Measurements from ENCODE around the gene BDNF. TPM values are rescaled to one million over a fixed set of nuclear protein-coding genes. Genes with fewer than 3 reads are reported as not detected.

The BDNF gene
- total RNA-seq, 1 experiment from 2014 or later: 4.8 TPM

DNA sequence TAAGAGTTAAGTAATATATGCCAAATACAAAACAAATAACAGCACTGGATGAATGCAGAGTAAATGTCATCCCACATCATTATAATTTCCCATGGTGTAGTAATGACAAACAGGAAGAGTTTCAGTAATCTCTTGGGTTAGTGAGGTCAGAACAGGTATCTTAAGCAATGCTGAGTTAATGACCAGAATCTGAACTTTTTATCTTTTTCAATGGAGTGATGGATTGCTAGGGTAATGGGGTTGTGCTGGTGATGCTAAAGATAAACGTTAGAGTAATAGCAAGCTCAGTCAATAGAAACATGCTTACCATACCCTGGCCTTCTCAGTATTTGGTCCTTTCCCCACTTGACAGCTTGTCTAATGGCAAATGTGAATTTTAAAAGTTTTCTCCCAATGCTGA is 11.5 kb upstream of the BDNF start (continued):
- TF ChIP-seq, protein P1, sequence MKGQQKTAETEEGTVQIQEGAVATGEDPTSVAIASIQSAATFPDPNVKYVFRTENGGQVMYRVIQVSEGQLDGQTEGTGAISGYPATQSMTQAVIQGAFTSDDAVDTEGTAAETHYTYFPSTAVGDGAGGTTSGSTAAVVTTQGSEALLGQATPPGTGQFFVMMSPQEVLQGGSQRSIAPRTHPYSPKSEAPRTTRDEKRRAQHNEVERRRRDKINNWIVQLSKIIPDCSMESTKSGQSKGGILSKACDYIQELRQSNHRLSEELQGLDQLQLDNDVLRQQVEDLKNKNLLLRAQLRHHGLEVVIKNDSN (CRISPR knock-in tag; IDR thresholded peaks at IDR 0.05): no peak
- no peak for TF ChIP-seq FOXP1 (CRISPR knock-in tag; IDR thresholded peaks at IDR 0.05; ENCODE audit: borderline replicate concordance)

DNA sequence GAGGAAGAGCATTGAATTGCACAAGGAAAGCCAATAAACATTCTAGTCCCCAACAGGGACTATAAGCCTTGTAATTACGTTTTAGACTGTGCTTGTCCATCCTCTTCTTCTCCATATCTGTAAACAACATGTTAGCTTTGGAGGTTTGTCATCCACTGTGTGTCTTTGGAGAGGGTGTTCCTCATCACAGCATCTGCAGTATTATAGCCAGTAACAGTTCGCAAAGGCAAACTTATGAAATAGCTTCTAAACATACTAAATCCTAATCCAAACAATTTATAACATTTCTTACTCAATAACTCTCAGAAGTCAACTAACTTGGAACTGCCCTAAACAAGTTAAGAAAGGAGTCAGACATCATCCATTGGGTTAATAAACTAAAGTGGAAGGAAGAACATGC is 10.3 kb upstream of the BDNF start:
- H3K4me3 Mint-ChIP-seq: no peak overlapping the region
- H3K4me1 Mint-ChIP-seq: peaks cover 6% of the 10 kb centered on the region
- DNase-seq (ENCODE audit: low spot score) (no peak), ATAC-seq (no peak)
- H3K36me3 Mint-ChIP-seq: no peaks in the 10 kb centered on the region
- H3K27me3 Mint-ChIP-seq (ENCODE audit: low read depth): peaks cover 37% of the 10 kb centered on the region
- ChIA-PET CTCF (interaction anchor here (1.2 to 1.4 kb wide), 2 partner anchors 10 kb away, joined by 3 to 7 read pairs; partner anchors contain the start of gene BDNF), POLR2A (no interaction called here)
- no peak overlapping the region for H3K27ac Mint-ChIP-seq
- H3K9me3 Mint-ChIP-seq: no peaks in the 10 kb centered on the region
- TF ChIP-seq ATF1 (CRISPR knock-in tag; IDR thresholded peaks at IDR 0.05) (no peak), ZNF671 (CRISPR knock-in tag; IDR thresholded peaks at IDR 0.05) (no peak), JAZF1 (CRISPR knock-in tag; IDR thresholded peaks at IDR 0.05) (no peak), ZNF423 (CRISPR knock-in tag; IDR thresholded peaks at IDR 0.05) (no peak), SOX15 (CRISPR knock-in tag; IDR thresholded peaks at IDR 0.05) (no peak), GRHL2 (CRISPR knock-in tag; IDR thresholded peaks at IDR 0.05; ENCODE audit: insufficient replicate concordance, severe bottlenecking) (no peak), ZNF317 (CRISPR knock-in tag; IDR thresholded peaks at IDR 0.05; ENCODE audit: borderline replicate concordance, low read depth) (no peak), RELA (CRISPR knock-in tag; IDR thresholded peaks at IDR 0.05; ENCODE audit: borderline replicate concordance) (no peak), TEAD4 (CRISPR knock-in tag; IDR thresholded peaks at IDR 0.05) (no peak), ZNF263 (CRISPR knock-in tag; IDR thresholded peaks at IDR 0.05; ENCODE audit: low read depth) (no peak), MXD4 (CRISPR knock-in tag; IDR thresholded peaks at IDR 0.05; ENCODE audit: borderline replicate concordance) (no peak)
- TF ChIP-seq, protein P2, sequence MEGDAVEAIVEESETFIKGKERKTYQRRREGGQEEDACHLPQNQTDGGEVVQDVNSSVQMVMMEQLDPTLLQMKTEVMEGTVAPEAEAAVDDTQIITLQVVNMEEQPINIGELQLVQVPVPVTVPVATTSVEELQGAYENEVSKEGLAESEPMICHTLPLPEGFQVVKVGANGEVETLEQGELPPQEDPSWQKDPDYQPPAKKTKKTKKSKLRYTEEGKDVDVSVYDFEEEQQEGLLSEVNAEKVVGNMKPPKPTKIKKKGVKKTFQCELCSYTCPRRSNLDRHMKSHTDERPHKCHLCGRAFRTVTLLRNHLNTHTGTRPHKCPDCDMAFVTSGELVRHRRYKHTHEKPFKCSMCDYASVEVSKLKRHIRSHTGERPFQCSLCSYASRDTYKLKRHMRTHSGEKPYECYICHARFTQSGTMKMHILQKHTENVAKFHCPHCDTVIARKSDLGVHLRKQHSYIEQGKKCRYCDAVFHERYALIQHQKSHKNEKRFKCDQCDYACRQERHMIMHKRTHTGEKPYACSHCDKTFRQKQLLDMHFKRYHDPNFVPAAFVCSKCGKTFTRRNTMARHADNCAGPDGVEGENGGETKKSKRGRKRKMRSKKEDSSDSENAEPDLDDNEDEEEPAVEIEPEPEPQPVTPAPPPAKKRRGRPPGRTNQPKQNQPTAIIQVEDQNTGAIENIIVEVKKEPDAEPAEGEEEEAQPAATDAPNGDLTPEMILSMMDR (IDR thresholded peaks at IDR 0.05): no peak
- TF ChIP-seq, protein P3, sequence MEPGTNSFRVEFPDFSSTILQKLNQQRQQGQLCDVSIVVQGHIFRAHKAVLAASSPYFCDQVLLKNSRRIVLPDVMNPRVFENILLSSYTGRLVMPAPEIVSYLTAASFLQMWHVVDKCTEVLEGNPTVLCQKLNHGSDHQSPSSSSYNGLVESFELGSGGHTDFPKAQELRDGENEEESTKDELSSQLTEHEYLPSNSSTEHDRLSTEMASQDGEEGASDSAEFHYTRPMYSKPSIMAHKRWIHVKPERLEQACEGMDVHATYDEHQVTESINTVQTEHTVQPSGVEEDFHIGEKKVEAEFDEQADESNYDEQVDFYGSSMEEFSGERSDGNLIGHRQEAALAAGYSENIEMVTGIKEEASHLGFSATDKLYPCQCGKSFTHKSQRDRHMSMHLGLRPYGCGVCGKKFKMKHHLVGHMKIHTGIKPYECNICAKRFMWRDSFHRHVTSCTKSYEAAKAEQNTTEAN (CRISPR knock-in tag; IDR thresholded peaks at IDR 0.05): no peak
- TF ChIP-seq, protein P4, sequence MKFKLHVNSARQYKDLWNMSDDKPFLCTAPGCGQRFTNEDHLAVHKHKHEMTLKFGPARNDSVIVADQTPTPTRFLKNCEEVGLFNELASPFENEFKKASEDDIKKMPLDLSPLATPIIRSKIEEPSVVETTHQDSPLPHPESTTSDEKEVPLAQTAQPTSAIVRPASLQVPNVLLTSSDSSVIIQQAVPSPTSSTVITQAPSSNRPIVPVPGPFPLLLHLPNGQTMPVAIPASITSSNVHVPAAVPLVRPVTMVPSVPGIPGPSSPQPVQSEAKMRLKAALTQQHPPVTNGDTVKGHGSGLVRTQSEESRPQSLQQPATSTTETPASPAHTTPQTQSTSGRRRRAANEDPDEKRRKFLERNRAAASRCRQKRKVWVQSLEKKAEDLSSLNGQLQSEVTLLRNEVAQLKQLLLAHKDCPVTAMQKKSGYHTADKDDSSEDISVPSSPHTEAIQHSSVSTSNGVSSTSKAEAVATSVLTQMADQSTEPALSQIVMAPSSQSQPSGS (CRISPR knock-in tag; IDR thresholded peaks at IDR 0.05; ENCODE audit: borderline replicate concordance, low read depth): no peak
- TF ChIP-seq, protein P5, sequence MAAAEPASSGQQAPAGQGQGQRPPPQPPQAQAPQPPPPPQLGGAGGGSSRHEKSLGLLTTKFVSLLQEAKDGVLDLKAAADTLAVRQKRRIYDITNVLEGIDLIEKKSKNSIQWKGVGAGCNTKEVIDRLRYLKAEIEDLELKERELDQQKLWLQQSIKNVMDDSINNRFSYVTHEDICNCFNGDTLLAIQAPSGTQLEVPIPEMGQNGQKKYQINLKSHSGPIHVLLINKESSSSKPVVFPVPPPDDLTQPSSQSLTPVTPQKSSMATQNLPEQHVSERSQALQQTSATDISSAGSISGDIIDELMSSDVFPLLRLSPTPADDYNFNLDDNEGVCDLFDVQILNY (CRISPR knock-in tag; IDR thresholded peaks at IDR 0.05): no peak
- TF ChIP-seq, protein P6, sequence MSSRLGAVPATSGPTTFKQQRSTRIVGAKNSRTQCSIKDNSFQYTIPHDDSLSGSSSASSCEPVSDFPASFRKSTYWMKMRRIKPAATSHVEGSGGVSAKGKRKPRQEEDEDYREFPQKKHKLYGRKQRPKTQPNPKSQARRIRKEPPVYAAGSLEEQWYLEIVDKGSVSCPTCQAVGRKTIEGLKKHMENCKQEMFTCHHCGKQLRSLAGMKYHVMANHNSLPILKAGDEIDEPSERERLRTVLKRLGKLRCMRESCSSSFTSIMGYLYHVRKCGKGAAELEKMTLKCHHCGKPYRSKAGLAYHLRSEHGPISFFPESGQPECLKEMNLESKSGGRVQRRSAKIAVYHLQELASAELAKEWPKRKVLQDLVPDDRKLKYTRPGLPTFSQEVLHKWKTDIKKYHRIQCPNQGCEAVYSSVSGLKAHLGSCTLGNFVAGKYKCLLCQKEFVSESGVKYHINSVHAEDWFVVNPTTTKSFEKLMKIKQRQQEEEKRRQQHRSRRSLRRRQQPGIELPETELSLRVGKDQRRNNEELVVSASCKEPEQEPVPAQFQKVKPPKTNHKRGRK (CRISPR knock-in tag; IDR thresholded peaks at IDR 0.05; ENCODE audit: borderline replicate concordance): no peak
- TF ChIP-seq, protein P7, sequence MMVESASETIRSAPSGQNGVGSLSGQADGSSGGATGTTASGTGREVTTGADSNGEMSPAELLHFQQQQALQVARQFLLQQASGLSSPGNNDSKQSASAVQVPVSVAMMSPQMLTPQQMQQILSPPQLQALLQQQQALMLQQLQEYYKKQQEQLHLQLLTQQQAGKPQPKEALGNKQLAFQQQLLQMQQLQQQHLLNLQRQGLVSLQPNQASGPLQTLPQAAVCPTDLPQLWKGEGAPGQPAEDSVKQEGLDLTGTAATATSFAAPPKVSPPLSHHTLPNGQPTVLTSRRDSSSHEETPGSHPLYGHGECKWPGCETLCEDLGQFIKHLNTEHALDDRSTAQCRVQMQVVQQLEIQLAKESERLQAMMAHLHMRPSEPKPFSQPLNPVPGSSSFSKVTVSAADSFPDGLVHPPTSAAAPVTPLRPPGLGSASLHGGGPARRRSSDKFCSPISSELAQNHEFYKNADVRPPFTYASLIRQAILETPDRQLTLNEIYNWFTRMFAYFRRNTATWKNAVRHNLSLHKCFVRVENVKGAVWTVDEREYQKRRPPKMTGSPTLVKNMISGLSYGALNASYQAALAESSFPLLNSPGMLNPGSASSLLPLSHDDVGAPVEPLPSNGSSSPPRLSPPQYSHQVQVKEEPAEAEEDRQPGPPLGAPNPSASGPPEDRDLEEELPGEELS (CRISPR knock-in tag; IDR thresholded peaks at IDR 0.05): no peak
- TF ChIP-seq, protein P8, sequence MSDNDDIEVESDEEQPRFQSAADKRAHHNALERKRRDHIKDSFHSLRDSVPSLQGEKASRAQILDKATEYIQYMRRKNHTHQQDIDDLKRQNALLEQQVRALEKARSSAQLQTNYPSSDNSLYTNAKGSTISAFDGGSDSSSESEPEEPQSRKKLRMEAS (CRISPR knock-in tag; IDR thresholded peaks at IDR 0.05): no peak
- TF ChIP-seq, protein P9, sequence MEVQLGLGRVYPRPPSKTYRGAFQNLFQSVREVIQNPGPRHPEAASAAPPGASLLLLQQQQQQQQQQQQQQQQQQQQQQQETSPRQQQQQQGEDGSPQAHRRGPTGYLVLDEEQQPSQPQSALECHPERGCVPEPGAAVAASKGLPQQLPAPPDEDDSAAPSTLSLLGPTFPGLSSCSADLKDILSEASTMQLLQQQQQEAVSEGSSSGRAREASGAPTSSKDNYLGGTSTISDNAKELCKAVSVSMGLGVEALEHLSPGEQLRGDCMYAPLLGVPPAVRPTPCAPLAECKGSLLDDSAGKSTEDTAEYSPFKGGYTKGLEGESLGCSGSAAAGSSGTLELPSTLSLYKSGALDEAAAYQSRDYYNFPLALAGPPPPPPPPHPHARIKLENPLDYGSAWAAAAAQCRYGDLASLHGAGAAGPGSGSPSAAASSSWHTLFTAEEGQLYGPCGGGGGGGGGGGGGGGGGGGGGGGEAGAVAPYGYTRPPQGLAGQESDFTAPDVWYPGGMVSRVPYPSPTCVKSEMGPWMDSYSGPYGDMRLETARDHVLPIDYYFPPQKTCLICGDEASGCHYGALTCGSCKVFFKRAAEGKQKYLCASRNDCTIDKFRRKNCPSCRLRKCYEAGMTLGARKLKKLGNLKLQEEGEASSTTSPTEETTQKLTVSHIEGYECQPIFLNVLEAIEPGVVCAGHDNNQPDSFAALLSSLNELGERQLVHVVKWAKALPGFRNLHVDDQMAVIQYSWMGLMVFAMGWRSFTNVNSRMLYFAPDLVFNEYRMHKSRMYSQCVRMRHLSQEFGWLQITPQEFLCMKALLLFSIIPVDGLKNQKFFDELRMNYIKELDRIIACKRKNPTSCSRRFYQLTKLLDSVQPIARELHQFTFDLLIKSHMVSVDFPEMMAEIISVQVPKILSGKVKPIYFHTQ (CRISPR knock-in tag; IDR thresholded peaks at IDR 0.05): no peak
